Measurements from ENCODE around the gene NCOA5. TPM values are rescaled to one million over a fixed set of nuclear protein-coding genes. Genes with fewer than 3 reads are reported as not detected.

NCOA5 gene
- total RNA-seq, 1 donor from 2014 or later, result 48.6 TPM

- no peak overlapping the region for H3K4me3 Mint-ChIP-seq
- TF ChIP-seq, protein P1, sequence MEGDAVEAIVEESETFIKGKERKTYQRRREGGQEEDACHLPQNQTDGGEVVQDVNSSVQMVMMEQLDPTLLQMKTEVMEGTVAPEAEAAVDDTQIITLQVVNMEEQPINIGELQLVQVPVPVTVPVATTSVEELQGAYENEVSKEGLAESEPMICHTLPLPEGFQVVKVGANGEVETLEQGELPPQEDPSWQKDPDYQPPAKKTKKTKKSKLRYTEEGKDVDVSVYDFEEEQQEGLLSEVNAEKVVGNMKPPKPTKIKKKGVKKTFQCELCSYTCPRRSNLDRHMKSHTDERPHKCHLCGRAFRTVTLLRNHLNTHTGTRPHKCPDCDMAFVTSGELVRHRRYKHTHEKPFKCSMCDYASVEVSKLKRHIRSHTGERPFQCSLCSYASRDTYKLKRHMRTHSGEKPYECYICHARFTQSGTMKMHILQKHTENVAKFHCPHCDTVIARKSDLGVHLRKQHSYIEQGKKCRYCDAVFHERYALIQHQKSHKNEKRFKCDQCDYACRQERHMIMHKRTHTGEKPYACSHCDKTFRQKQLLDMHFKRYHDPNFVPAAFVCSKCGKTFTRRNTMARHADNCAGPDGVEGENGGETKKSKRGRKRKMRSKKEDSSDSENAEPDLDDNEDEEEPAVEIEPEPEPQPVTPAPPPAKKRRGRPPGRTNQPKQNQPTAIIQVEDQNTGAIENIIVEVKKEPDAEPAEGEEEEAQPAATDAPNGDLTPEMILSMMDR (conservative IDR thresholded peaks at IDR 0.05), result no peak
Observed at GRCh38 chr20:46031014-46031569, 58.7 kb downstream of the NCOA5 start.

DNA sequence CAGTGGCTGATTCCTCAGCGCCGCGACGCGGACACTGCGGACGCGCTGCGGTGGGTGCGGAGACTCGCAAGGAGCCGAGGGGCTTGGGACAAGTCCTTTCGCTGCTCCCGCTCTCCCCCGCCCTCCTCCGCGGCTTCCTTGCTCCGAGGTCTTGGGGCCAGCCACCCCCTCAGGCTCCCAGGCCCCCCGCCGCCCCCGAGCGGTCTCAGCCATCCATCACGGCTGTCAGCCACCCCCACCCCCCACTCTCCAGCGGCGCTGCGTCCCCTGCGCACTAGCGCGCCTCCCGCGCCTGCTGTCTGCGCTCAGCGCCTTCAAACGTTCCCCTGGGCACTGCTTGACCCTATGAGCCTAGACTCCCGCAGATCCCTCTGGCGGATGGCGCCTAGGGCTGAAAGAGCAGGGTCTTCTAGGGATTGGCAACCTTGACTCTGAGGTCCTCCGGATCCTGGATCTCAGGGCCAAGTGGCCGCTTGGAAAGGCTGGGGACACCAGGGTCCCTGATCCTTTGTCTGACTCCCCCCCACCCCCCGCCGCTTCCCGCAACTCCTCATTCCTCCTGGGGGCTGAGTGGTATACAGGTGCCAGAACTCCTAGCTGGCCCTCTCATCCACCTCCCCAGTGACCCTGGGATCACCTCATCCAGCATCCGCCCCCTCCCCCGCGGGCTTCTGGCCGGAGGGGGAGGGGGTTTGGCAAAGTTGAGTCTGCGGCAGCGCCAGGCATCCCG is 59.3 kb downstream of the NCOA5 start:
- no peaks in the 10 kb centered on the region for H3K9me3 Mint-ChIP-seq
- no peak for DNase-seq (ENCODE audit: extremely low spot score, unreplicated experiment)
- TF ChIP-seq, protein P1 (conservative IDR thresholded peaks at IDR 0.05), result no peak
- no peaks in the 10 kb centered on the region for H3K4me1 Mint-ChIP-seq (ENCODE audit: unreplicated experiment)
- no peak overlapping the region for H3K27ac Mint-ChIP-seq
- no peak overlapping the region for H3K4me3 Mint-ChIP-seq
- H3K27me3 Mint-ChIP-seq, result peaks cover 90% of the 10 kb centered on the region
- no peaks in the 10 kb centered on the region for H3K36me3 Mint-ChIP-seq

More at GRCh38 chr20:46031014-46031569, 58.7 kb downstream of the NCOA5 start:
- DNase-seq (ENCODE audit: extremely low spot score, unreplicated experiment), result no peak
- Mint-ChIP-seq H3K36me3 (no peaks in the 10 kb centered on the region), H3K4me1 (ENCODE audit: unreplicated experiment) (no peaks in the 10 kb centered on the region), H3K27ac (no peak overlapping the region), H3K27me3 (peaks cover 92% of the 10 kb centered on the region), H3K9me3 (no peaks in the 10 kb centered on the region)

- H3K9me3 Mint-ChIP-seq, result no peaks in the 10 kb centered on the region
- no peak for DNase-seq (ENCODE audit: extremely low spot score, unreplicated experiment)
- H3K36me3 Mint-ChIP-seq, result no peaks in the 10 kb centered on the region
- TF ChIP-seq, protein P1 (conservative IDR thresholded peaks at IDR 0.05), result no peak
- no peak within 1 kb of the TSS for H3K27ac Mint-ChIP-seq
- peaks cover 90% of the 10 kb centered on the region for H3K27me3 Mint-ChIP-seq
- H3K4me1 Mint-ChIP-seq (ENCODE audit: unreplicated experiment), result no peaks in the 10 kb centered on the region
- no peak within 1 kb of the TSS for H3K4me3 Mint-ChIP-seq
Observed at GRCh38 chr20:46028772-46029371, 60.9 kb downstream of the NCOA5 start, which contains the start of gene SLC12A5. SLC12A5 (plus strand) TSS chr20:46029215; CDS start chr20:46029345, 130 bp downstream.

GRCh38 chr20:46028110-46028509 is 61.7 kb downstream of the NCOA5 start:
- DNase-seq (ENCODE audit: extremely low spot score, unreplicated experiment), result no peak
- Mint-ChIP-seq H3K27me3 (peaks cover 90% of the 10 kb centered on the region), H3K4me3 (no peak overlapping the region), H3K27ac (no peak overlapping the region), H3K36me3 (no peaks in the 10 kb centered on the region), H3K4me1 (ENCODE audit: unreplicated experiment) (peaks cover 5% of the 10 kb centered on the region), H3K9me3 (no peaks in the 10 kb centered on the region)
- TF ChIP-seq, protein P1 (conservative IDR thresholded peaks at IDR 0.05), result no peak

DNA sequence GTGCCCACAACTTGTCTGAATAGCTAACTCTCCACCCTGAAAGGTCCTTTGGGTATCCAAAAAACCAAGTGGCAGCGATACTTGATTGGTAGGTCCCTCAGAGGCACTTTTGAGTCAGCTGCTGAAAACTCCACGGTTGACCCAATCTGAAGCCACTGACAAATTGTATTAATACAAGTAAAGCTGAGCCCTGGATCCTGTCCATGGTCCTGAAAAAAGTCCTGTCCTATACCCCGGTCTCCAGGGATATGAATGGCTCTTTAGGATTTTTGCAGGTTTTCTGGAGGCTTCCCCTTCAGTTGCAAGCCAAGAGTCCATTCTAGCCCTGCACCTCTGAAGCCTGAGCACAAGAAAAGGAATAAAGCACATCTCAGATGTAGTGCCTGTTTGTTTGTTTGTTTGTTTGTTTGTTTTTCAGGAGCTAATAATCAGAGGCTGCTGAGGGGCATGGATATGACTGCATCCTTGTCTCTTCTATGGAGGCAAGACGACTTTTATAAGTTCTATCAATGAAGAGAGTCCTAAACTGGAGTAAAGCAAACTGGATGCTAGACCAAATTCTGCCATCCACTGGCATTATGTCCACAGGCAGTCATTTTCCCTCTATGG is 62.4 kb downstream of the NCOA5 start:
- Mint-ChIP-seq H3K27me3 (peaks cover 87% of the 10 kb centered on the region), H3K4me1 (ENCODE audit: unreplicated experiment) (peaks cover 6% of the 10 kb centered on the region), H3K36me3 (no peaks in the 10 kb centered on the region), H3K4me3 (no peak overlapping the region), H3K27ac (no peak overlapping the region), H3K9me3 (no peaks in the 10 kb centered on the region)
- TF ChIP-seq, protein P1 (conservative IDR thresholded peaks at IDR 0.05), result no peak
- no peak for DNase-seq (ENCODE audit: extremely low spot score, unreplicated experiment)
